22Rv1 (cell line): ENCODE measurements around the gene NEUROD1.

Experiments
- H3K27ac ChIP-seq: fragments of 450-650 bp; 2 replicates; pipeline ENCODE4 v1.5.1; 2017
- ZFX ChIP-seq: fragments of 450-650 bp; IDR thresholded peaks from 2 replicates; pipeline ENCODE4 v1.6.1; 2017; ENCODE audit warnings: antibody characterized with exemption, borderline replicate concordance
- TF ChIP-seq, protein P1 (sequence below): fragments of 450-650 bp; IDR thresholded peaks from 2 replicates; pipeline ENCODE4 v1.5.1; 2017; ENCODE audit warnings: mild to moderate bottlenecking

The NEUROD1 gene

DNA sequence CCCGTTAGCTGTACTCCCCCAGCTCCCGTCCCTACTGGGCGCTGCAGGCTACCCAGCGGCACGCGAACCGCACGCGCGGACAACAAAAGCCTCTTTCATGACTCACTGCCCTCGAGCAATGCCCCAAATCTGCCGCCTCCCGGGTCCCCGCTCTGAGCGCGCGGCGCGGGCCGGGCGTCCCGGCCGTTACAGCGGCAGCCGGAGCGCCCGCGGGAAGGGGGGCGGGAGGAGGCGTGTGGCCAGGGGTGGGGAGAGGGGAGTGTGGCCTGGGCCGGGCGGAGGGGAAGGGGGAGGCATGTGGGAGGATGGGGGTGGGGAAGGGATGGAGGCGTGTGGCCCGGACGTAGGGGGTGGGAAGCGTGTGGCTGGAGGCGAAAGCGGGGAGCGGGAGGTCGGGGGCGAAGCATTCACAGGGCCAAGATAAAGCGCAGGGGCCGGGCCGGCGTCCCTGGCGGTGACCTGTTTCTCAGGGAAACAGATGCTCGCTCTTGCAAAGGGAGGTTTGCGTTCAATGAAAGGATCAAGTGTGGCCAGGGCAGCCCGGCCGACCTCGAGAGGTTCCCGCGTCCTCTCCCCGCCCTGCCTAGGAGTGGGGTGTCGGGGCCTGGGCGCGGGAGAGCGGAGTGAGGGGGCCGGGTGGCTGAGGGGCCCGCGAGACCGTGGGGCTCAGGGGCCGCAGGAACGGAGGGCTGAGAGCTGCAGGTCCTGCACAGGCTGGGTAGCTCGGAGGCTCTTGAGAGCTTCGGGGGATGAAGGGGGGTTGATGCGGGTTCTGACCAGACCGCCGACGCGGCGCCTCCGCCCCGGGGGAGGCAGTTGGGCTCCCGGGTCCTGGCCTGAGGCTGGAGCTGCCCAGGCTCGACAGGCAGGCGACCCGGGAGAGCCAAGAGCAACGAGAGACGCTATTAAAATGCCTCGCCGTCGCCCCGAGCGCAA, 3.5 kb upstream of the NEUROD1 start:
- TF ChIP-seq, protein P1, sequence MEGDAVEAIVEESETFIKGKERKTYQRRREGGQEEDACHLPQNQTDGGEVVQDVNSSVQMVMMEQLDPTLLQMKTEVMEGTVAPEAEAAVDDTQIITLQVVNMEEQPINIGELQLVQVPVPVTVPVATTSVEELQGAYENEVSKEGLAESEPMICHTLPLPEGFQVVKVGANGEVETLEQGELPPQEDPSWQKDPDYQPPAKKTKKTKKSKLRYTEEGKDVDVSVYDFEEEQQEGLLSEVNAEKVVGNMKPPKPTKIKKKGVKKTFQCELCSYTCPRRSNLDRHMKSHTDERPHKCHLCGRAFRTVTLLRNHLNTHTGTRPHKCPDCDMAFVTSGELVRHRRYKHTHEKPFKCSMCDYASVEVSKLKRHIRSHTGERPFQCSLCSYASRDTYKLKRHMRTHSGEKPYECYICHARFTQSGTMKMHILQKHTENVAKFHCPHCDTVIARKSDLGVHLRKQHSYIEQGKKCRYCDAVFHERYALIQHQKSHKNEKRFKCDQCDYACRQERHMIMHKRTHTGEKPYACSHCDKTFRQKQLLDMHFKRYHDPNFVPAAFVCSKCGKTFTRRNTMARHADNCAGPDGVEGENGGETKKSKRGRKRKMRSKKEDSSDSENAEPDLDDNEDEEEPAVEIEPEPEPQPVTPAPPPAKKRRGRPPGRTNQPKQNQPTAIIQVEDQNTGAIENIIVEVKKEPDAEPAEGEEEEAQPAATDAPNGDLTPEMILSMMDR = no peak
- TF ChIP-seq ZFX = no peak
- no peak overlapping the region for H3K27ac ChIP-seq

DNA sequence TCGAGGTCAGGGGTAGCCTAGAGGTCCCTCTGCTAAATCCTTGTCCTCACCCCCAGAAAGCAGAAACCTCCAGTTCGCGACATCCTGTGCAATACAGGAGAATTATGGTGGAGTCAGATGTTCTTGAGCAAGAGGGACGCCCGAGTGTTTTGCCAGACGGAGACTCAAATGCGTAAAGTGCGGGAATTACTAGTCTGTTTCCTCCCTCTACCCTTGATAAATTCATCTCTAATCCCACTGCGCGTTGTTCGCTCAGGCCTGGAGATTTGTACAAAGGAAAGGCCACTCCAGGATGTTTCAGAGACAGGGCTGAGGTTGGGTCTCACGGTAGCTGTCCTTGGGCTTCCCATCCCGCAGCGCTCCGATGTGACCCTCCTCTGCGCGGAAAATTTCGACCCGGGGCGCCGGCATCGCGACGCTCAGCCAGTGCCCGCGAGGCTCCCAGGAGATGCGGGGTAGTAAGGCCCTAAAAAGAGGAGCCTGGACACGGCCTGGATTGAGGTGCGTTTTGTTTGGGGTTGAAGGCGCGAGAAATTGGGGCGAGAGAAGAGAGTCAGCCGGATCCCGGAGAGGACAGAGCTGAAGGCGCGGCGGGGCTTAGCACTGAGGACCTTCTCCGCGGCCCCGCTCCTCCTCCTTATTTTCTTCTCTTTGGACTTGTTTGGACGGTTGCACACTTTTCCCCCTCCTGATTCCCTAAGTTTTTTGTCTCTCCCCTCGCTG, 2.6 kb upstream of the NEUROD1 start:
- TF ChIP-seq, protein P1 = no peak
- TF ChIP-seq ZFX = no peak
- H3K27ac ChIP-seq = no peak overlapping the region

DNA sequence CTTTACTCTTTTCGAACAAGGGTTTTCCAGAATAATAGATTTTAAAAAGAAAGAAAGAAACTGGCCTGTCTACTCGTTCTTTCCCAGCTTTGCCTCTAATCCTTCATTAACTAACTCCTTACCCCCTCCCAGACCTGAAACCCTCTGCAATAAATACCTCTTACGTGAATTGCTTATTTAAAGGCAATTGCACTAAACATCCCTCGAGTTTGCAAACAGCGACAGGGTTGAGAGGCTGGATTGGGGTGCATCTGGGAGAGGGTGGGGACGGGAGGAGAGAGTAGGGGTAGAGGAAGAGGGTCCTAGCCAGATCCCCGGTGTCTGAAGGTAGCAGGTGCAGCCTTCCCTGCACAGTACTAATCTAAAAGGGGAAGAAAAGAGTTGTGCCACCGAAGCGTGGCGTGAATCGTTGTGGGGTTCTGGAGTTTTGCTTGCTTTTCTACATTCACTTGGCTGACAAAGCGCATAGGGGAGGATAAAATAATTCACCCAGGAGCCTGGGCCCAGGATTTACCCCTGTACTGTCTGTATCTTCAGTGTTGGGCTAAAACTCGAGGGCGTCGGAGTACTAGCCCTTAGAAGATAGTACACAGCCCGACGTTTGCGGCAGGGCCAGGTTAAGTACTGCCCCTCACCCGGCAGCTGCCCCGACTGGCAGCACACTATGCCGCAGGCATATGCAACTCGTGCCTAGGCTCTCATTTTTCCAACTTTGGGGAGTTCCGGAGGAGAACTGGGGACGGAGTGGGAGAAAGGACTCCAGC, 1.9 kb upstream of the NEUROD1 start:
- H3K27ac ChIP-seq = no peak overlapping the region
- no peak for TF ChIP-seq ZFX
- TF ChIP-seq, protein P1 = no peak

DNA sequence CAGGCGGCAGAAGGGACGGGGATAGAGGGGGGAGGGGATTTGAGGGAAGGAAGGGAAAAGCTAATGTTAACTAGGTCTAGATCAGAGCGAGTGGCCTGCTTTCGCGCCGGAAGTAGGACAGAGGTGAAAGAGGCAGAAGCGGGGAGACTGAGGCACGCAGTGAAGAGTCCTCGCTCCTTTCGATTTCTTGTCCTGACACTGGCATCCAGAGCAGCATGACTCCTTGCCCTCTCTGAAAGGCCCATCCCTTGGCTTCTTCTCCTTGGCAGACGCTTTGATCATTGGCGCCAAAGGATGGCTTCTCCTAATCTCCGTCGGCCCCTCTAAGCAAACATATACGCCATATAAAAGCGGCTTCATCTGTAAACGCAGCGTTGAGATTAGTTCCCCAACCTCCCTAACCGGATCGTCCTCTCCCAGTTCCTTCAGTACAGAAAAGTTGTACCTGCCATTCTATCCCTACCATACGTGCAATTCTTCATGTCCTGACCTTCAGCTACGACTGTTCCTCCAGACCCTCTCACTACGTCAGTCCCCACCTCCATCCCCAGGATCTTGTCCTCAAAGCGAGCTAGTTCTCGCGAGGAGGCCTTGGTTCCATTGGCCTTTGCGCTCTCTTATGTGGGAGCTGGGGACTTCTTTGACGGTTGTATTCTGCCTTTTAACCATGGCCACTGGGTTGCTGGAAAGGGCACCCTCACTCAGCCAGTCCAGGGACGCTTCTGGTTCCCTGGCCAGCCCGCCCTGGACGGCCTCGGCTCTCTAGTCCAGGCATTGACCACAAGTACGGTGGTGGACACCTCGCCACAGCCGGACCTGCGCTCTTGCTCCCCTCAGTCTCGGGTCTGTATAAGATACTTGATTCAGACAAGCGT, 857 bp upstream of the NEUROD1 start:
- TF ChIP-seq, protein P1 = no peak
- no peak for TF ChIP-seq ZFX
- H3K27ac ChIP-seq = no peak overlapping the region

DNA sequence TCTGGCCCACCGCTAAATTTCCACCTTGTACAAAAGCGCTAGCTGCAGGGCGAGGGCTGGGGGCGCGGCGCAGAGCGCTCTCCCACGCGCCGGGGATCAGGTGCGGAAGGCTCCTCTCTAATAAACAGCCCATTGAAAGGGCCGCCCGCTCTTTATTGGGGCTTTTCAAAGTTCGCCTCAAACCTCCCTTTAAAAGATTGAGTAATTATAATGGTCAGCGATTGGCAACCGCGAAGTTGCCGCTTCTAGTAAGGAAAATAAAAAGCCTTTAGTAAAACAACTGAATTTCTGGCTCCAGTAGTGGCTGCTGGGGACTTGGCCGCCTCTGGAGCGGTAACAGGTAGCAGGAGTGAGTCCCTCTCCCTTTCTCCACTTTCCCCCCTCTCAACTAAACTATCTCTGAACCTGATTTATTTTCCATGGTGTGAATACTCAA, 755 bp downstream of the NEUROD1 start:
- no peak overlapping the region for H3K27ac ChIP-seq
- TF ChIP-seq, protein P1 = no peak
- TF ChIP-seq ZFX = no peak

DNA sequence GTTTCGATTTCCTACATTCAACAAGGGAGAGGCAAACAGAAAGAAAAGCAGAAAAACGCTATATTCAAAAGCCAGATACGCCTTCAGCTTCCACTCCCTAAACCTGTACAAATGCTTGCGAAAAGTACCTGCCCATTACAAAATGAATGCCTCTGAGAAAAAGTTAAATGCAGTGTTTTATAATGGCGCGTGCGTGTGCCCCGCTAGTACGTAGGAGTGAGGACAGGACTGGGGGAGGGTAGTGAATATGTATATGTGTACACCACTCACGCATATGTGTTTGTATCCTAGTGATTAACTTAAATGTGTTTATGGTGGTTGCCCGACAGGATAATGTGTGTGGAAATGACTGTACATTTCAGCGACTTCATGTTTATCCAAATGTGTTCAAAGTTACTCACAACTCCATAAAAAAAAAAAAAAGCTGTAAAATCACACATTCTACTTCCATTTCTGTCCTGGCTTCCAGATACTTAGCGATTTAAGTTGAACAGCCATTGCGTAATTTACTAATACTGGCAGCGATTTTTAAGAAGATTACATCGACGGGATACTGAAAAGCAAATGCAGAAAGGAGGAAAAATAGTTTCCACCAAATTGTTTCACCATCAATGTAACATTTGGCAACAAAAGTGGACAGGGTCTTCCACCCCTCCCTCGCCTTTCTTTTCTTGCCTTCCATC, 1.3 kb downstream of the NEUROD1 start:
- TF ChIP-seq ZFX = no peak
- TF ChIP-seq, protein P1 = no peak

More for the DNA sequence above, 1.3 kb downstream of the NEUROD1 start:
- H3K27ac ChIP-seq = no peak overlapping the region
